Keratinocyte (primary cell): ENCODE measurements around the gene LDLRAD4. TPM values are rescaled to one million over a fixed set of nuclear protein-coding genes. Genes with fewer than 3 reads are reported as not detected.

Experiments used
- DNase-seq: peaks from one replicate; pipeline ENCODE4 v3.0.0-alpha.2; 2011; ENCODE audit warnings: low read depth, missing footprints, low spot score
- FAIRE-seq: peaks from 2 replicates; lab custom pipeline; 2011; peaks lifted over from hg19 to GRCh38; lab: Jason Lieb, UNC
- H2AFZ ChIP-seq: 2 replicates; pipeline ENCODE4 v1.6.0; 2012; ENCODE audit warnings: low read length, control low read depth, inconsistent platforms; ENCODE audit not compliant: control insufficient read depth
- H3K27ac ChIP-seq: 2 replicates; pipeline ENCODE4 v1.5.1; 2011; ENCODE audit warnings: low read length; ENCODE audit not compliant: control insufficient read depth, insufficient read depth
- H3K27me3 ChIP-seq: 3 replicates; pipeline ENCODE4 v1.6.0; 2011; ENCODE audit warnings: low read length; ENCODE audit not compliant: control insufficient read depth, insufficient read depth; ENCODE audit errors: extremely low read depth
- H3K36me3 ChIP-seq, 2 experiments: 2 replicates in 1 of 2; 3 replicates in 1 of 2; pipeline ENCODE4 v1.5.1; 2011; ENCODE audit warnings: low read length in 2 of 2, mild to moderate bottlenecking in 1 of 2; ENCODE audit not compliant: control insufficient read depth in 2 of 2, insufficient read depth in 2 of 2; ENCODE audit errors: extremely low read depth in 1 of 2
- H3K4me1 ChIP-seq: 3 replicates; pipeline ENCODE4 v1.5.1; 2011; ENCODE audit warnings: low read length; ENCODE audit not compliant: control insufficient read depth, insufficient read depth; ENCODE audit errors: extremely low read depth
- H3K4me2 ChIP-seq: 3 replicates; pipeline ENCODE4 v1.6.0; 2011; ENCODE audit warnings: low read depth, low read length; ENCODE audit not compliant: control insufficient read depth, insufficient read depth; ENCODE audit errors: extremely low read depth
- H3K4me3 ChIP-seq, 3 experiments: fragments of 200-600 bp in 1 of 3; sonication (generic) in 1 of 3; 2 replicates in 2 of 3; 3 replicates in 1 of 3; pipeline ENCODE4 v1.5.1; 2011 to 2016; ENCODE audit warnings: low read length in 3 of 3, mild to moderate bottlenecking in 3 of 3, control low read depth in 2 of 3, inconsistent platforms in 1 of 3, low read depth in 1 of 3, mixed read lengths in 1 of 3, mixed run types in 1 of 3, moderate library complexity in 1 of 3; ENCODE audit not compliant: control insufficient read depth in 2 of 3, insufficient read depth in 2 of 3; ENCODE audit errors: extremely low read depth in 1 of 3
- H3K79me2 ChIP-seq: 2 replicates; pipeline ENCODE4 v1.6.0; 2012; ENCODE audit warnings: low read length; ENCODE audit not compliant: control insufficient read depth, insufficient read depth
- H3K9ac ChIP-seq: 3 replicates; pipeline ENCODE4 v1.6.0; 2011; ENCODE audit warnings: low read length; ENCODE audit not compliant: control insufficient read depth, insufficient read depth; ENCODE audit errors: extremely low read depth
- H3K9me1 ChIP-seq: 3 replicates; pipeline ENCODE4 v1.6.0; 2011; ENCODE audit warnings: low read length; ENCODE audit not compliant: control insufficient read depth, insufficient read depth; ENCODE audit errors: extremely low read depth
- H3K9me3 ChIP-seq: 2 replicates; pipeline ENCODE4 v1.5.1; 2012; ENCODE audit warnings: low read depth, low read length; ENCODE audit not compliant: control insufficient read depth
- H4K20me1 ChIP-seq: 3 replicates; pipeline ENCODE4 v1.6.0; 2011; ENCODE audit warnings: low read length; ENCODE audit not compliant: control insufficient read depth, insufficient read depth; ENCODE audit errors: extremely low read depth
- CTCF ChIP-seq, 3 experiments: IDR thresholded peaks in 1 of 3; conservative IDR thresholded peaks in 1 of 3; optimal IDR thresholded peaks in 1 of 3; 2 replicates in 2 of 3; 3 replicates in 1 of 3; pipeline versions ENCODE3 to v1.5.1; 2011; ENCODE audit warnings: low read length in 3 of 3, mild to moderate bottlenecking in 3 of 3, moderate library complexity in 2 of 3, control low read depth in 1 of 3, inconsistent platforms in 1 of 3; ENCODE audit not compliant: insufficient read depth in 2 of 3; ENCODE audit errors: extremely low read depth in 1 of 3
- EZH2 ChIP-seq: IDR thresholded peaks from one replicate; pipeline ENCODE4 v1.6.1; 2012; ENCODE audit warnings: inconsistent platforms, mild to moderate bottlenecking, low read length, moderate library complexity
- dilution Hi-C: fragments of 300-500 bp; cut with MboI; formaldehyde crosslinking; loops from one replicate; pipeline ENCODE4 v1.7.0; 2020; ENCODE audit warnings: low sequenced_read_pairs; ENCODE audit not compliant: extremely low pct_ligation_motif_present
- polyA plus RNA-seq, 5 experiments: library from polyadenylated mRNA; depleted of rRNA in 3 of 5; stranded (reverse) in 3 of 5; stranded (forward) in 1 of 5; unstranded in 1 of 5; fragments of >200 nt; gene quantifications; 1 replicate in 1 of 5; 2 replicates in 3 of 5; 3 replicates in 1 of 5; pipeline versions ENCODE4 v1.2.1 to v1.2.3, GENCODE V29; 2011 to 2012; ENCODE audit warnings: missing spikeins in 2 of 5, low read depth in 1 of 5, low replicate concordance in 1 of 5

The LDLRAD4 gene
- polyA plus RNA-seq, 1 donor (not counting 4 experiments of a cell fraction or from before 2014, with no cell fraction given), result not detected

- H3K4me2 ChIP-seq, result no peak overlapping the region
- no peaks in the 10 kb centered on the region for H3K9me1 ChIP-seq
- no peaks in the 10 kb centered on the region for H3K79me2 ChIP-seq
- no peaks in the 10 kb centered on the region for H3K9me3 ChIP-seq
- no peak overlapping the region for H3K27ac ChIP-seq
- no peak overlapping the region for H2AFZ ChIP-seq
- FAIRE-seq, result no peak
- H3K9ac ChIP-seq, result no peak overlapping the region
- DNase-seq, result no peak
- dilution Hi-C loops, result loop anchor here (25.0 kb wide), 1 partner anchor 415 kb away; no protein-coding TSS in a partner anchor
- peaks cover 54% of the 10 kb centered on the region for H3K27me3 ChIP-seq
- no peaks in the 10 kb centered on the region for H3K36me3 ChIP-seq
- H4K20me1 ChIP-seq, result no peaks in the 10 kb centered on the region
- H3K4me3 ChIP-seq, result no peak overlapping the region
- TF ChIP-seq EZH2, result peak; percentile 73
- no peak for TF ChIP-seq CTCF (optimal IDR thresholded peaks at IDR 0.05 in 1 of 3, IDR thresholded peaks at IDR 0.05 in 1 of 3, conservative IDR thresholded peaks at IDR 0.05 in 1 of 3; ENCODE audit: extremely low read depth in 1 of 3, insufficient read depth in 2 of 3, low read length in 3 of 3)
- no peaks in the 10 kb centered on the region for H3K4me1 ChIP-seq
Measured at GRCh38 chr18:13221869-13222855, 3.6 kb downstream of the LDLRAD4 start.

GRCh38 chr18:13222856-13223281, 4.3 kb downstream of the LDLRAD4 start:
- FAIRE-seq (no peak), DNase-seq (no peak)
- H3K4me1 ChIP-seq, result no peaks in the 10 kb centered on the region
- TF ChIP-seq CTCF (optimal IDR thresholded peaks at IDR 0.05 in 1 of 3, IDR thresholded peaks at IDR 0.05 in 1 of 3, conservative IDR thresholded peaks at IDR 0.05 in 1 of 3; ENCODE audit: extremely low read depth in 1 of 3, insufficient read depth in 2 of 3, low read length in 3 of 3) (no peak), EZH2 (no peak)
- H3K4me3 ChIP-seq, result no peak overlapping the region
- H3K9me3 ChIP-seq, result no peaks in the 10 kb centered on the region
- no peak overlapping the region for H3K27ac ChIP-seq
- H2AFZ ChIP-seq, result no peak overlapping the region
- dilution Hi-C loops, result loop anchor here (25.0 kb wide), 1 partner anchor 414 kb away; no protein-coding TSS in a partner anchor
- no peak overlapping the region for H3K4me2 ChIP-seq
- H3K9ac ChIP-seq, result no peak overlapping the region
- no peaks in the 10 kb centered on the region for H3K36me3 ChIP-seq
- H3K9me1 ChIP-seq, result no peaks in the 10 kb centered on the region
- no peaks in the 10 kb centered on the region for H3K79me2 ChIP-seq
- H3K27me3 ChIP-seq, result peaks cover 49% of the 10 kb centered on the region
- H4K20me1 ChIP-seq, result no peaks in the 10 kb centered on the region
